Common myeloid progenitor, CD34-positive (primary cell): Measurements from ENCODE around the gene ZG16.
A peak's percentile ranks its signal among the peaks of the same experiment; 100 is the strongest.
"Not testable (repeated sequence)": the region's sequence is repeated elsewhere in the genome, so short reads cannot be mapped to it uniquely, and the experiment has no call there.

ENCODE experiments used
- CTCF ChIA-PET: fragments of 350-600 bp; sonication (Branson Sonifier 250); formaldehyde crosslinking; loops from one replicate; lab custom pipeline; 2021; ENCODE audit warnings: antibody characterized with exemption; lab: Charles Lee
- POLR2A ChIA-PET: fragments of 350-600 bp; sonication (Branson Sonifier 250); formaldehyde crosslinking; loops from one replicate; lab custom pipeline; 2021; ENCODE audit warnings: antibody characterized with exemption; lab: Charles Lee
- DNase-seq, 3 donors: peaks; one replicate each; pipeline versions ENCODE4 v3.0.0 to v3.0.0-alpha.2; 2013
- H3K27ac ChIP-seq, 2 experiments: 1 replicate in 1 of 2; 2 replicates in 1 of 2; pipeline ENCODE4 v1.7.0; 2013; ENCODE audit warnings: inconsistent platforms in 2 of 2, low read length in 2 of 2, mild to moderate bottlenecking in 2 of 2, low read depth in 1 of 2, moderate library complexity in 1 of 2; ENCODE audit not compliant: severe bottlenecking in 2 of 2, insufficient read depth in 1 of 2, poor library complexity in 1 of 2
- H3K27me3 ChIP-seq, 5 experiments: replicated peaks in 2 of 5; 1 replicate in 3 of 5; 2 replicates in 2 of 5; pipeline versions ENCODE4 v1.6.1 to v1.7.0; 2013; ENCODE audit warnings: low read length in 4 of 5, mild to moderate bottlenecking in 2 of 5, moderate library complexity in 2 of 5, inconsistent platforms in 1 of 5; ENCODE audit not compliant: insufficient read depth in 5 of 5, control insufficient read depth in 4 of 5
- H3K36me3 ChIP-seq, 4 experiments: 1 replicate in 2 of 4; 2 replicates in 2 of 4; pipeline versions ENCODE4 v1.6.1 to v1.7.0; 2013; ENCODE audit warnings: low read length in 3 of 4, control low read depth in 1 of 4, mild to moderate bottlenecking in 1 of 4; ENCODE audit not compliant: control insufficient read depth in 4 of 4, insufficient read depth in 4 of 4
- H3K4me1 ChIP-seq, 4 experiments: 1 replicate in 3 of 4; 2 replicates in 1 of 4; pipeline versions ENCODE4 v1.6.1 to v1.7.1; 2013; ENCODE audit warnings: low read length in 3 of 4, mild to moderate bottlenecking in 3 of 4, control low read depth in 1 of 4, inconsistent platforms in 1 of 4, moderate library complexity in 1 of 4; ENCODE audit not compliant: control insufficient read depth in 4 of 4, insufficient read depth in 4 of 4; ENCODE audit errors: control extremely low read depth in 1 of 4
- H3K4me3 ChIP-seq, 7 experiments: 1 replicate in 4 of 7; 2 replicates in 3 of 7; pipeline versions ENCODE4 v1.5.1 to v1.7.0; 2013; ENCODE audit warnings: mild to moderate bottlenecking in 7 of 7, low read length in 6 of 7, moderate library complexity in 6 of 7, inconsistent platforms in 2 of 7, low read depth in 2 of 7, control low read depth in 1 of 7; ENCODE audit not compliant: insufficient read depth in 4 of 7, control insufficient read depth in 1 of 7; ENCODE audit errors: extremely low read depth in 1 of 7
- H3K9me3 ChIP-seq, 5 experiments: 1 replicate in 4 of 5; 2 replicates in 1 of 5; pipeline versions ENCODE4 v1.6.1 to v1.7.1; 2013; ENCODE audit warnings: low read length in 4 of 5, mild to moderate bottlenecking in 2 of 5, inconsistent platforms in 1 of 5, low read depth in 1 of 5, moderate library complexity in 1 of 5; ENCODE audit not compliant: control insufficient read depth in 4 of 5, insufficient read depth in 2 of 5; ENCODE audit errors: control extremely low read depth in 1 of 5
- WGBS: methylation state at CpG from one replicate; pipeline ENCODE4 v1.1.5; 2013; ENCODE audit not compliant: insufficient coverage; 5-methylcytosine and 5-hydroxymethylcytosine counted together

The ZG16 gene

GRCh38 chr16:29790949-29791844 is 13.1 kb downstream of the ZG16 start:
- Histone ChIP-seq H3K36me3 (peaks cover 0 to 20% (median 0%) of the 10 kb centered on the region in 4 experiments), H3K4me1 (peaks cover 12 to 33% (median 25%) of the 10 kb centered on the region in 4 experiments), H3K9me3 (no peaks in the 10 kb centered on the region), H3K27me3 (no peaks in the 10 kb centered on the region), H3K27ac (peak overlapping the region; percentile 72 to 86), H3K4me3 (peak overlapping the region; percentile 82 to 100 (median 97))
- DNase-seq: no peak
- ChIA-PET CTCF (interaction anchor here (0.7 to 3.8 kb wide), 9 partner anchors 12 to 91 kb away, joined by 3 to 28 read pairs (median 7); no protein-coding TSS in a partner anchor), POLR2A (interaction anchor here (1.0 to 1.8 kb wide), 5 partner anchors 13 to 46 kb away, joined by 3 to 10 read pairs (median 6); partner anchors contain the start of genes MAZ and ZG16)
- 3% methylated on average over 28 of the region's 31 CpGs for WGBS

GRCh38 chr16:29791845-29792807 is 14.1 kb downstream of the ZG16 start:
- Histone ChIP-seq H3K4me1 (peaks cover 12 to 33% (median 25%) of the 10 kb centered on the region in 4 experiments), H3K9me3 (no peaks in the 10 kb centered on the region), H3K27ac (peak overlapping the region in 1 of 2 experiments; percentile 23), H3K4me3 (peak overlapping the region in 6 of 7 experiments; percentile 82 to 100 (median 98)), H3K27me3 (no peaks in the 10 kb centered on the region), H3K36me3 (peaks cover 0 to 30% (median 5%) of the 10 kb centered on the region in 4 experiments)
- WGBS: 85% methylated on average over 7 of the region's 9 CpGs
- ChIA-PET POLR2A (interaction anchor here (0.7 kb wide), 1 partner anchor 149 kb away, joined by 4 read pairs; no protein-coding TSS in a partner anchor), CTCF (interaction anchor here (3.8 kb wide), 1 partner anchor 11 kb away, joined by 28 read pairs; no protein-coding TSS in a partner anchor)
- no peak for DNase-seq

- H3K27me3 ChIP-seq, DNase-seq, POLR2A ChIA-PET, H3K9me3 ChIP-seq, H3K27ac ChIP-seq: not testable (repeated sequence)
- WGBS: 97% methylated on average over 18 of the region's 18 CpGs
- H3K4me1 ChIP-seq: peaks cover 12 to 33% (median 25%) of the 10 kb centered on the region in 4 experiments
- CTCF ChIA-PET: interaction anchor here (3.0 kb wide), 1 partner anchor 11 kb away, joined by 19 read pairs; no protein-coding TSS in a partner anchor
- peaks cover 0 to 40% (median 15%) of the 10 kb centered on the region in 4 experiments for H3K36me3 ChIP-seq
- peak overlapping the region in 1 of 7 experiments; percentile 6 for H3K4me3 ChIP-seq
Measured at GRCh38 chr16:29793153-29793552, 15.1 kb downstream of the ZG16 start.

- CTCF ChIA-PET: interaction anchor here (1.8 to 3.0 kb wide), 3 partner anchors 10 to 45 kb away, joined by 5 to 19 read pairs (median 7); no protein-coding TSS in a partner anchor
- H3K27me3 ChIP-seq: no peaks in the 10 kb centered on the region
- peaks cover 12 to 33% (median 25%) of the 10 kb centered on the region in 4 experiments for H3K4me1 ChIP-seq
- POLR2A ChIA-PET: interaction anchor here (1.7 kb wide), 1 partner anchor 10 kb away, joined by 6 read pairs; no protein-coding TSS in a partner anchor
- DNase-seq: no peak
- no peaks in the 10 kb centered on the region for H3K9me3 ChIP-seq
- peak overlapping the region in 1 of 2 experiments; percentile 30 for H3K27ac ChIP-seq
- peaks cover 6 to 51% (median 26%) of the 10 kb centered on the region in 4 experiments for H3K36me3 ChIP-seq
- no peak overlapping the region for H3K4me3 ChIP-seq
- WGBS: 83% methylated on average over 2 of the region's 3 CpGs
Measured at GRCh38 chr16:29794231-29794710, 16.2 kb downstream of the ZG16 start.

- WGBS: 96% methylated on average over 8 of the region's 8 CpGs
- no peaks in the 10 kb centered on the region for H3K9me3 ChIP-seq
- H3K27ac ChIP-seq: no peak overlapping the region
- no peaks in the 10 kb centered on the region for H3K27me3 ChIP-seq
- ChIA-PET CTCF (interaction anchor here (1.1 to 4.6 kb wide), 2 partner anchors 12 to 57 kb away, joined by 3 to 28 read pairs; partner anchors contain the start of gene KIF22), POLR2A (interaction anchor here (1.0 kb wide), 1 partner anchor 10 kb away, joined by 3 read pairs; no protein-coding TSS in a partner anchor)
- H3K36me3 ChIP-seq: peaks cover 15 to 61% (median 48%) of the 10 kb centered on the region in 4 experiments
- no peak overlapping the region for H3K4me3 ChIP-seq
- peaks cover 6 to 22% (median 14%) of the 10 kb centered on the region in 4 experiments for H3K4me1 ChIP-seq
- no peak for DNase-seq
Measured at GRCh38 chr16:29802416-29802935, 24.4 kb downstream of the ZG16 start.

GRCh38 chr16:29804020-29804419 is 26.0 kb downstream of the ZG16 start:
- POLR2A ChIA-PET: interaction anchor here (0.7 to 1.7 kb wide), 3 partner anchors 10 to 60 kb away, joined by 3 to 6 read pairs (median 6); partner anchors contain the start of gene KIF22
- H3K4me3 ChIP-seq: peak overlapping the region in 2 of 7 experiments; percentile 90 to 94
- WGBS: 86% methylated on average over 3 of the region's 8 CpGs

More at GRCh38 chr16:29804020-29804419, 26.0 kb downstream of the ZG16 start:
- peaks cover 8 to 37% (median 29%) of the 10 kb centered on the region in 4 experiments for H3K4me1 ChIP-seq
- peak overlapping the region; percentile 8 to 94 for H3K27ac ChIP-seq
- H3K9me3 ChIP-seq: no peaks in the 10 kb centered on the region
- no peak for DNase-seq
- CTCF ChIA-PET: interaction anchor here (0.9 to 4.6 kb wide), 8 partner anchors 10 to 200 kb away, joined by 3 to 28 read pairs (median 4); partner anchors contain the start of gene KIF22
- peaks cover 13 to 58% (median 39%) of the 10 kb centered on the region in 4 experiments for H3K36me3 ChIP-seq
- H3K27me3 ChIP-seq: no peaks in the 10 kb centered on the region
